BE2C (cell line): ENCODE results near the gene UBE2E2.

ENCODE experiments used
- DNase-seq: peaks from one replicate; pipeline ENCODE4 v3.0.0-alpha.2; 2020
- H3K27me3 ChIP-seq: fragments of 250-450 bp; sonication (Bioruptor Pico); 2 replicates; pipeline ENCODE4 v1.5.1; 2020; ENCODE audit warnings: mild to moderate bottlenecking
- H3K36me3 ChIP-seq: fragments of 250-450 bp; sonication (Bioruptor Pico); 2 replicates; pipeline ENCODE4 v1.5.1; 2020; ENCODE audit warnings: mild to moderate bottlenecking
- H3K4me1 ChIP-seq: fragments of 250-450 bp; sonication (Bioruptor Pico); 2 replicates; pipeline ENCODE4 v1.5.1; 2020
- H3K4me3 ChIP-seq: 2 replicates; pipeline ENCODE4 v1.5.1; 2011; ENCODE audit warnings: low read depth, low read length
- H3K9me3 ChIP-seq: fragments of 250-450 bp; sonication (Bioruptor Pico); 2 replicates; pipeline ENCODE4 v1.5.1; 2020
- TF ChIP-seq, protein P1 (sequence below): IDR thresholded peaks from 2 replicates; pipeline ENCODE4 v1.5.1; 2012; ENCODE audit warnings: mild to moderate bottlenecking, low read depth, low read length

UBE2E2 gene

DNA sequence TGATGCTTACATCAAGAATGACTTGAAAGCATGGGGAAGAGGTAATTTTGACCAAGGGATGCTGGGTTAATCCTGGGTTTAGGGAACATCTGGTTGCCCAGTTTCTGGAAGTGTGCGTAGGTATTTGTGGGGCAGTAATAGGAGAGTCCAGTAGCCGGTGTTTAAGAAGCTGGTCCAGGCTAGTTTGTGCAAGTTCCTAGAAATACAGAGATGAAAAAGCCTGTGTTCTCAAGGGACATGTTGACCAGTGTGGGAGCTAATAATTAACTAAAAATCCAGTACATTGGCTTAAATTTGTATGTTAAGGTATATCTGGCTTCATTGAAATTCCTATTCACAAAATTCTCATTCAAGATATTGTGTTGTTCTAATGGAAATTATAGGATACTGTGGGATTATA lies 51.2 kb downstream of the UBE2E2 start:
- TF ChIP-seq, protein P1, sequence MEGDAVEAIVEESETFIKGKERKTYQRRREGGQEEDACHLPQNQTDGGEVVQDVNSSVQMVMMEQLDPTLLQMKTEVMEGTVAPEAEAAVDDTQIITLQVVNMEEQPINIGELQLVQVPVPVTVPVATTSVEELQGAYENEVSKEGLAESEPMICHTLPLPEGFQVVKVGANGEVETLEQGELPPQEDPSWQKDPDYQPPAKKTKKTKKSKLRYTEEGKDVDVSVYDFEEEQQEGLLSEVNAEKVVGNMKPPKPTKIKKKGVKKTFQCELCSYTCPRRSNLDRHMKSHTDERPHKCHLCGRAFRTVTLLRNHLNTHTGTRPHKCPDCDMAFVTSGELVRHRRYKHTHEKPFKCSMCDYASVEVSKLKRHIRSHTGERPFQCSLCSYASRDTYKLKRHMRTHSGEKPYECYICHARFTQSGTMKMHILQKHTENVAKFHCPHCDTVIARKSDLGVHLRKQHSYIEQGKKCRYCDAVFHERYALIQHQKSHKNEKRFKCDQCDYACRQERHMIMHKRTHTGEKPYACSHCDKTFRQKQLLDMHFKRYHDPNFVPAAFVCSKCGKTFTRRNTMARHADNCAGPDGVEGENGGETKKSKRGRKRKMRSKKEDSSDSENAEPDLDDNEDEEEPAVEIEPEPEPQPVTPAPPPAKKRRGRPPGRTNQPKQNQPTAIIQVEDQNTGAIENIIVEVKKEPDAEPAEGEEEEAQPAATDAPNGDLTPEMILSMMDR, result no peak
- no peaks in the 10 kb centered on the region for H3K36me3 ChIP-seq
- DNase-seq, result no peak
- H3K9me3 ChIP-seq, result no peaks in the 10 kb centered on the region
- no peaks in the 10 kb centered on the region for H3K4me1 ChIP-seq
- no peak overlapping the region for H3K4me3 ChIP-seq
- H3K27me3 ChIP-seq, result no peaks in the 10 kb centered on the region

- TF ChIP-seq, protein P1, result no peak
- no peak for DNase-seq
Observed at GRCh38 chr3:23254835-23255234, 51.7 kb downstream of the UBE2E2 start.

GRCh38 chr3:23256741-23257435 lies 53.8 kb downstream of the UBE2E2 start:
- no peaks in the 10 kb centered on the region for H3K27me3 ChIP-seq
- TF ChIP-seq, protein P1, result no peak
- no peaks in the 10 kb centered on the region for H3K9me3 ChIP-seq
- no peak for DNase-seq
- H3K36me3 ChIP-seq, result no peaks in the 10 kb centered on the region
- H3K4me1 ChIP-seq, result no peaks in the 10 kb centered on the region
- H3K4me3 ChIP-seq, result no peak overlapping the region

More at GRCh38 chr3:23254835-23255234, 51.7 kb downstream of the UBE2E2 start:
- Histone ChIP-seq H3K4me3 (no peak overlapping the region), H3K4me1 (no peaks in the 10 kb centered on the region), H3K36me3 (no peaks in the 10 kb centered on the region), H3K9me3 (no peaks in the 10 kb centered on the region), H3K27me3 (no peaks in the 10 kb centered on the region)

DNA sequence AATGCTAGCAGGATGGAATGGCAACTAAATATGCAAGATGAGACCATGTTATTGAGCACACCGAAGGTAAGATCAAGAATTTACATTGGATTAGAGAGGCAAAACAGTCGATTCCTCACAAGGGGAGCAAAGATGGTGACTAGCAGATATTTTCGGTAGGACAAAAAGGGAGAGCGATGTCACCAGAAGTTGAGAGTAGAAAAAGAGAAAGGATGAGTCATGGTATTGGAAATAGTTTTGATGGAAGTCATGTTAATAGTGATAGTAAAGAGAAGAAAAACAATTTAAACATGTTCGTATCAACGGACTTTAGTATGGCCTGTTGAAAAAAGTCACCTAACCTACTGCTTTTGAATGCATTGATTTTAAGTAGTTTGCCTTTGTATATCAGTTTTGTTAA lies 55.0 kb downstream of the UBE2E2 start:
- TF ChIP-seq, protein P1, result no peak
- H3K4me3 ChIP-seq, result no peak overlapping the region
- no peaks in the 10 kb centered on the region for H3K27me3 ChIP-seq
- no peaks in the 10 kb centered on the region for H3K9me3 ChIP-seq
- DNase-seq, result no peak
- H3K4me1 ChIP-seq, result no peaks in the 10 kb centered on the region
- no peaks in the 10 kb centered on the region for H3K36me3 ChIP-seq

DNA sequence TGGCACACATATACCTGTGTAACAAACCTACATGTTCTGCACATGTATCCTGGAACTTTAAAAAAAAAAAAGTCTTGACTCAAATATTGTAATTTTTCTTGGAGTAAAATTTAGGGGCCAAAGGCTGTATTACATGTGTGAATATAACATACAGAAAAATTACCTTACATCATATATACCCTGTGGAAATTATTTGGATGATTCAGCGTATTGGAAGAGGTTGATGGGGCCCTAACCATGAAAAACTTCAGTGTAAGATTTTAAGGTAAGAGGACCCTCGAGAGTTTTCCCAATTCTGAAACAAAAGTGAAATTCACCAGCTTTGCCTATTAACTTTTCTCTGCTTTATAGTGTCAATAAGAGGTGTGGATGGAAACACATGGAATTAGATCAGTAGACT lies 56.4 kb downstream of the UBE2E2 start:
- Histone ChIP-seq H3K9me3 (no peaks in the 10 kb centered on the region), H3K4me3 (no peak overlapping the region), H3K27me3 (no peaks in the 10 kb centered on the region), H3K36me3 (no peaks in the 10 kb centered on the region), H3K4me1 (no peaks in the 10 kb centered on the region)
- TF ChIP-seq, protein P1, result no peak
- no peak for DNase-seq

GRCh38 chr3:23262766-23263165 lies 59.6 kb downstream of the UBE2E2 start:
- TF ChIP-seq, protein P1, result no peak
- H3K4me3 ChIP-seq, result no peak overlapping the region
- no peaks in the 10 kb centered on the region for H3K9me3 ChIP-seq
- DNase-seq, result no peak
- H3K27me3 ChIP-seq, result no peaks in the 10 kb centered on the region
- H3K36me3 ChIP-seq, result no peaks in the 10 kb centered on the region
- H3K4me1 ChIP-seq, result no peaks in the 10 kb centered on the region
